ENCODE measurements around the gene LRP6. TPM values are rescaled to one million over a fixed set of nuclear protein-coding genes. Genes with fewer than 3 reads are reported as not detected.

The LRP6 gene
- total RNA-seq, 4 donors from 2014 or later, result 11.7 to 102 (median 58.9) TPM

GRCh38 chr12:12290206-12290605 is 23.4 kb upstream of the LRP6 start:
- no peak for DNase-seq
- 57 to 64% methylated on average over 1 of the region's 1 CpG for WGBS, 2 donors (ENCODE audit: low coverage in 1 of 2)

GRCh38 chr12:12286441-12286840 is 19.6 kb upstream of the LRP6 start:
- intact Hi-C loops (cut with DNase I; ENCODE audit: low total_unique reads), result no loop called here
- no peaks in the 10 kb centered on the region for H3K9me3 ChIP-seq
- no peaks in the 10 kb centered on the region for H3K27me3 ChIP-seq
- in situ Hi-C loops (cut with MboI; ENCODE audit: low pct_ligation_motif_present in 1 of 4, low pct_unique_long_range_greater_than_20kb in 1 of 4, low sequenced_read_pairs in 3 of 4), result no loop called here
- H3K27ac ChIP-seq, result no peak overlapping the region
- no peak for DNase-seq
- WGBS, 2 donors (ENCODE audit: low coverage in 1 of 2), result 89 to 92% methylated on average over 5 of the region's 5 CpGs
- H3K4me3 ChIP-seq, result no peak overlapping the region
- H3K36me3 ChIP-seq, result no peaks in the 10 kb centered on the region
- H3K4me1 ChIP-seq, result no peaks in the 10 kb centered on the region
- TF ChIP-seq POLR2A (IDR thresholded peaks at IDR 0.05), result no peak
- TF ChIP-seq EP300 (IDR thresholded peaks at IDR 0.05; ENCODE audit: low read depth), result no peak
- no peak for TF ChIP-seq CTCF (IDR thresholded peaks at IDR 0.05)
- no peak for TF ChIP-seq POLR2AphosphoS5 (IDR thresholded peaks at IDR 0.05)

More at GRCh38 chr12:12290206-12290605, 23.4 kb upstream of the LRP6 start:
- H3K36me3 ChIP-seq, result no peaks in the 10 kb centered on the region
- no peaks in the 10 kb centered on the region for H3K9me3 ChIP-seq
- H3K27me3 ChIP-seq, result no peaks in the 10 kb centered on the region
- TF ChIP-seq CTCF (IDR thresholded peaks at IDR 0.05) (no peak), POLR2AphosphoS5 (IDR thresholded peaks at IDR 0.05) (no peak), EP300 (IDR thresholded peaks at IDR 0.05; ENCODE audit: low read depth) (no peak), POLR2A (IDR thresholded peaks at IDR 0.05) (no peak)
- no peak overlapping the region for H3K27ac ChIP-seq
- intact Hi-C loops (cut with DNase I; ENCODE audit: low total_unique reads) (no loop called here), in situ Hi-C loops (cut with MboI; ENCODE audit: low pct_ligation_motif_present in 1 of 4, low pct_unique_long_range_greater_than_20kb in 1 of 4, low sequenced_read_pairs in 3 of 4) (no loop called here)
- no peak overlapping the region for H3K4me3 ChIP-seq
- peaks cover 0 to 4% (median 0%) of the 10 kb centered on the region in 4 donors for H3K4me1 ChIP-seq

GRCh38 chr12:12282761-12283425 is 16.0 kb upstream of the LRP6 start:
- Histone ChIP-seq H3K27me3 (no peaks in the 10 kb centered on the region), H3K4me1 (no peaks in the 10 kb centered on the region), H3K4me3 (no peak overlapping the region), H3K9me3 (no peaks in the 10 kb centered on the region), H3K36me3 (no peaks in the 10 kb centered on the region), H3K27ac (no peak overlapping the region)
- intact Hi-C loops (cut with DNase I; ENCODE audit: low total_unique reads), result no loop called here
- no peak for DNase-seq
- WGBS, 2 donors (ENCODE audit: low coverage in 1 of 2), result 52 to 60% methylated on average over 7 of the region's 7 CpGs
- in situ Hi-C loops (cut with MboI; ENCODE audit: low pct_ligation_motif_present in 1 of 4, low pct_unique_long_range_greater_than_20kb in 1 of 4, low sequenced_read_pairs in 3 of 4), result no loop called here
- TF ChIP-seq POLR2A (IDR thresholded peaks at IDR 0.05), result no peak
- TF ChIP-seq EP300 (IDR thresholded peaks at IDR 0.05; ENCODE audit: low read depth), result no peak
- no peak for TF ChIP-seq CTCF (IDR thresholded peaks at IDR 0.05)
- no peak for TF ChIP-seq POLR2AphosphoS5 (IDR thresholded peaks at IDR 0.05)

GRCh38 chr12:12282202-12282601 is 15.4 kb upstream of the LRP6 start:
- TF ChIP-seq CTCF (IDR thresholded peaks at IDR 0.05) (no peak), EP300 (IDR thresholded peaks at IDR 0.05; ENCODE audit: low read depth) (no peak), POLR2AphosphoS5 (IDR thresholded peaks at IDR 0.05) (no peak), POLR2A (IDR thresholded peaks at IDR 0.05) (no peak)
- H3K4me3 ChIP-seq, result no peak overlapping the region
- no peaks in the 10 kb centered on the region for H3K27me3 ChIP-seq
- no peaks in the 10 kb centered on the region for H3K9me3 ChIP-seq
- intact Hi-C loops (cut with DNase I; ENCODE audit: low total_unique reads) (no loop called here), in situ Hi-C loops (cut with MboI; ENCODE audit: low pct_ligation_motif_present in 1 of 4, low pct_unique_long_range_greater_than_20kb in 1 of 4, low sequenced_read_pairs in 3 of 4) (no loop called here)
- DNase-seq, result no peak
- no peaks in the 10 kb centered on the region for H3K36me3 ChIP-seq
- no peaks in the 10 kb centered on the region for H3K4me1 ChIP-seq
- no peak overlapping the region for H3K27ac ChIP-seq
- WGBS, 2 donors (ENCODE audit: low coverage in 1 of 2), result 78 to 86% methylated on average over 3 of the region's 3 CpGs

Measured in transverse colon (tissue), 4 donors.